ENCODE data around the gene TLR1. TPM values are rescaled to one million over a fixed set of nuclear protein-coding genes. Genes with fewer than 3 reads are reported as not detected.

TLR1 gene
- 0.36 and 0.55 TPM in 2 replicates for total RNA-seq (ENCODE audit: low replicate concordance)
- long read RNA-seq, partial matches to known transcripts = 0 of 1 reads
- long read RNA-seq, other reads (novel, unspliced or antisense) = 0 of 1 reads

GRCh38 chr4:38804654-38805295, at the start of gene TLR1:
Gene TLR1, minus strand, starts transcription at chr4:38804791. Its CDS starts 5,960 bp downstream, at chr4:38798831.
- Mint-ChIP-seq H3K4me3 (no peak within 1 kb of the TSS), H3K4me1 (ENCODE audit: unreplicated experiment) (peaks cover 4% of the 10 kb centered on the region), H3K27me3 (no peaks in the 10 kb centered on the region), H3K9me3 (peaks cover 7% of the 10 kb centered on the region), H3K27ac (no peak within 1 kb of the TSS), H3K36me3 (peaks cover 3% of the 10 kb centered on the region)
- DNase-seq (ENCODE audit: extremely low spot score, unreplicated experiment) = no peak
- TF ChIP-seq CTCF (conservative IDR thresholded peaks at IDR 0.05) = peak; percentile 69

- H3K36me3 Mint-ChIP-seq = no peaks in the 10 kb centered on the region
- TF ChIP-seq CTCF (conservative IDR thresholded peaks at IDR 0.05) = no peak
- DNase-seq (ENCODE audit: extremely low spot score, unreplicated experiment) = no peak
- H3K4me3 Mint-ChIP-seq = no peak overlapping the region
- H3K27me3 Mint-ChIP-seq = no peaks in the 10 kb centered on the region
- H3K4me1 Mint-ChIP-seq (ENCODE audit: unreplicated experiment) = no peaks in the 10 kb centered on the region
- H3K27ac Mint-ChIP-seq = no peak overlapping the region
- peaks cover 12% of the 10 kb centered on the region for H3K9me3 Mint-ChIP-seq
Measured at GRCh38 chr4:38846015-38846414, 41.4 kb upstream of the TLR1 start.

- H3K4me3 Mint-ChIP-seq = no peak overlapping the region
- no peaks in the 10 kb centered on the region for H3K36me3 Mint-ChIP-seq
- no peaks in the 10 kb centered on the region for H3K27me3 Mint-ChIP-seq
- no peak overlapping the region for H3K27ac Mint-ChIP-seq
- H3K4me1 Mint-ChIP-seq (ENCODE audit: unreplicated experiment) = no peaks in the 10 kb centered on the region
- DNase-seq (ENCODE audit: extremely low spot score, unreplicated experiment) = no peak
- peaks cover 6% of the 10 kb centered on the region for H3K9me3 Mint-ChIP-seq
- no peak for TF ChIP-seq CTCF (conservative IDR thresholded peaks at IDR 0.05)
Measured at GRCh38 chr4:38842994-38843393, 38.4 kb upstream of the TLR1 start.

GRCh38 chr4:38837849-38838248, 33.3 kb upstream of the TLR1 start:
- DNase-seq (ENCODE audit: extremely low spot score, unreplicated experiment) = no peak
- Mint-ChIP-seq H3K9me3 (peaks cover 6% of the 10 kb centered on the region), H3K4me1 (ENCODE audit: unreplicated experiment) (no peaks in the 10 kb centered on the region), H3K27ac (no peak overlapping the region), H3K27me3 (no peaks in the 10 kb centered on the region), H3K36me3 (no peaks in the 10 kb centered on the region), H3K4me3 (no peak overlapping the region)
- no peak for TF ChIP-seq CTCF (conservative IDR thresholded peaks at IDR 0.05)

- H3K4me3 Mint-ChIP-seq = no peak overlapping the region
- no peak overlapping the region for H3K27ac Mint-ChIP-seq
- DNase-seq (ENCODE audit: extremely low spot score, unreplicated experiment) = no peak
- H3K9me3 Mint-ChIP-seq = peaks cover 6% of the 10 kb centered on the region
- H3K27me3 Mint-ChIP-seq = no peaks in the 10 kb centered on the region
- H3K36me3 Mint-ChIP-seq = no peaks in the 10 kb centered on the region
- H3K4me1 Mint-ChIP-seq (ENCODE audit: unreplicated experiment) = no peaks in the 10 kb centered on the region
- no peak for TF ChIP-seq CTCF (conservative IDR thresholded peaks at IDR 0.05)
Measured at GRCh38 chr4:38837334-38837733, 32.7 kb upstream of the TLR1 start.
